K562 (cell line): ENCODE data around the gene ARHGEF33. TPM values are rescaled to one million over a fixed set of nuclear protein-coding genes. Genes with fewer than 3 reads are reported as not detected.

Experiments used
- ATAC-seq: fragments of 200-7000 bp; cut with Tn5 transposase; 3 replicates; pipeline ENCODE4 v1.9.1; 2020; ENCODE audit warnings: moderate library complexity
- BruUV-seq: library from RNA; stranded (reverse); fragments of 400-500 nt; replicated peaks from 2 replicates; lab custom pipeline; 2021; lab: Mats Ljungman, UMichigan
- CTCF ChIA-PET: fragments of 300-600 bp; formaldehyde crosslinking; extraction: SDS; loops from one replicate; lab custom pipeline; 2021; ENCODE audit warnings: low intra/inter-chr PET ratio; lab: Yijun Ruan, JAX
- POLR2A ChIA-PET: fragments of 300-600, 350-650 bp; sonication (Branson Sonifier 250); formaldehyde crosslinking; extraction: SDS; loops from one replicate; lab custom pipeline; 2021; ENCODE audit warnings: antibody characterized with exemption, inconsistent platforms; lab: Yijun Ruan, JAX
- DNase-seq, 4 experiments: peaks; one replicate each; pipeline versions ENCODE4 v3.0.0 to v3.0.0-alpha.2; 2011 to 2018; ENCODE audit warnings: low spot score in 3 of 4, mixed read lengths in 3 of 4; ENCODE audit errors: extremely low read depth in 1 of 4
- FAIRE-seq: peaks from 2 replicates; lab custom pipeline; 2011; peaks lifted over from hg19 to GRCh38; lab: Jason Lieb, UNC
- H2AFZ ChIP-seq: 2 replicates; pipeline ENCODE4 v1.6.0; 2011; ENCODE audit warnings: low read depth, low read length, control low read depth, inconsistent platforms
- H3K27ac ChIP-seq: fragments of 200-600 bp; 3 replicates; pipeline ENCODE4 v1.8.0; 2011; ENCODE audit warnings: low read depth, mild to moderate bottlenecking, control low read depth, inconsistent platforms, low read length, moderate library complexity, mixed read lengths; ENCODE audit errors: extremely low read depth
- H3K27me3 ChIP-seq, 2 experiments: fragments of 300-600 bp in 1 of 2; 2 replicates in 1 of 2; 3 replicates in 1 of 2; pipeline versions ENCODE4 v1.6.0 to v1.8.0; 2011; ENCODE audit warnings: inconsistent platforms in 2 of 2, low read length in 2 of 2, mild to moderate bottlenecking in 1 of 2, mixed read lengths in 1 of 2, moderate library complexity in 1 of 2; ENCODE audit not compliant: control insufficient read depth in 2 of 2, insufficient read depth in 2 of 2
- H3K36me3 ChIP-seq: fragments of 300-600 bp; 3 replicates; pipeline ENCODE4 v1.8.0; 2011; ENCODE audit warnings: mild to moderate bottlenecking, low read length, inconsistent platforms; ENCODE audit not compliant: control insufficient read depth, insufficient read depth
- H3K4me1 ChIP-seq, 2 experiments: fragments of 200-600 bp in 1 of 2; replicated peaks in 1 of 2; 2 replicates in 1 of 2; 3 replicates in 1 of 2; pipeline versions ENCODE4 v1.5.1 to v1.8.0; 2011; ENCODE audit warnings: inconsistent platforms in 2 of 2, low read length in 2 of 2, mild to moderate bottlenecking in 1 of 2, mixed read lengths in 1 of 2, moderate library complexity in 1 of 2; ENCODE audit not compliant: control insufficient read depth in 2 of 2, insufficient read depth in 2 of 2
- H3K4me2 ChIP-seq: 2 replicates; pipeline ENCODE4 v1.6.1; 2011; ENCODE audit warnings: low read length, control low read depth, inconsistent platforms, mixed read lengths; ENCODE audit not compliant: insufficient read depth
- H3K4me3 ChIP-seq: fragments of 200-600 bp; sonication (generic), shearing (Covaris generic); 2 replicates; pipeline ENCODE4 v1.5.1; 2016; ENCODE audit warnings: control low read depth, inconsistent platforms
- H3K79me2 ChIP-seq: fragments of 200-600 bp; 3 replicates; pipeline ENCODE4 v1.8.0; 2011; ENCODE audit warnings: low read length, inconsistent platforms; ENCODE audit not compliant: control insufficient read depth, insufficient read depth
- H3K9ac ChIP-seq, 2 experiments: 2 replicates each; pipeline versions ENCODE4 v1.6.0 to v1.6.1; 2011; ENCODE audit warnings: low read depth in 2 of 2, low read length in 2 of 2, control low read depth in 1 of 2, inconsistent platforms in 1 of 2, mild to moderate bottlenecking in 1 of 2, mixed read lengths in 1 of 2; ENCODE audit not compliant: insufficient read depth in 1 of 2
- H3K9me1 ChIP-seq: one replicate; pipeline ENCODE4 v1.6.0; 2011; ENCODE audit warnings: inconsistent platforms, mild to moderate bottlenecking, low read length, moderate library complexity; ENCODE audit not compliant: control insufficient read depth, insufficient read depth
- H3K9me3 ChIP-seq: replicated peaks from 2 replicates; pipeline ENCODE4 v1.5.1; 2011; ENCODE audit warnings: low read depth, low read length, inconsistent platforms; ENCODE audit not compliant: control insufficient read depth, insufficient read depth
- H4K20me1 ChIP-seq: replicated peaks from 2 replicates; pipeline ENCODE4 v1.6.1; 2011; ENCODE audit warnings: low read length, inconsistent platforms, mixed read lengths; ENCODE audit not compliant: control insufficient read depth, insufficient read depth
- DIDO1 ChIP-seq: fragments of 450-650 bp; IDR thresholded peaks from 2 replicates; pipeline ENCODE4 v1.6.1; 2016; ENCODE audit warnings: low read depth, missing biosample characterization, missing genetic modification characterization
- EHMT2 ChIP-seq: fragments of 450-650 bp; IDR thresholded peaks from 2 replicates; pipeline ENCODE4 v1.6.1; 2018; ENCODE audit warnings: antibody characterized with exemption
- ESRRB ChIP-seq: fragments of 250-450 bp; sonication (Bioruptor Pico); IDR thresholded peaks from 2 replicates; pipeline ENCODE4 v1.5.0; 2020; ENCODE audit warnings: mild to moderate bottlenecking, moderate library complexity, borderline replicate concordance
- MAX ChIP-seq: sonication (generic); formaldehyde crosslinking; IDR thresholded peaks from 2 replicates; pipeline ENCODE4 v1.9.0; 2022; ENCODE audit warnings: mild to moderate bottlenecking, missing genetic modification reagents
- MCM2 ChIP-seq: fragments of 450-650 bp; IDR thresholded peaks from 2 replicates; pipeline ENCODE4 v1.6.1; 2017; ENCODE audit warnings: low read depth, mild to moderate bottlenecking
- TEAD4 ChIP-seq, 2 experiments: sonication (generic) in 1 of 2; formaldehyde crosslinking in 1 of 2; IDR thresholded peaks; 2 replicates each; pipeline versions ENCODE4 v1.6.1 to v1.8.0; 2012 to 2022; ENCODE audit warnings: borderline replicate concordance in 1 of 2, inconsistent platforms in 1 of 2, low read length in 1 of 2, mild to moderate bottlenecking in 1 of 2, missing genetic modification reagents in 1 of 2
- WGBS: fragments of 100-300 bp; shearing (Covaris generic); methylation state at CpG from one replicate; pipeline ENCODE4 v1.1.6; 2016; ENCODE audit warnings: low coverage, mixed read lengths; ENCODE audit not compliant: insufficient coverage; ENCODE audit errors: missing lambda C conversion rate; 5-methylcytosine and 5-hydroxymethylcytosine counted together
- in situ Hi-C: fragments of 300-500 bp; cut with MboI; formaldehyde crosslinking; loops from 4 replicates; pipeline ENCODE4 v1.15.0; 2018; ENCODE audit warnings: inconsistent platforms, mixed read lengths
- intact Hi-C: fragments of 100-400 bp; cut with micrococcal nuclease; formaldehyde crosslinking; loops from 2 replicates; pipeline ENCODE4 v1.14.2; 2022
- polyA plus RNA-seq, 8 experiments: library from polyadenylated mRNA; depleted of rRNA in 4 of 8; stranded (reverse) in 5 of 8; unstranded in 3 of 8; fragments of >200 nt; fragmentation: Nextera tagmentation in 2 of 8; fragmentation: Illumina TruSeq in 1 of 8; extraction: Ambion mirVana in 2 of 8; extraction: Trizol in 1 of 8; gene quantifications; 2 replicates each; pipeline versions ENCODE4 v1.2.1 to v1.2.3, GENCODE V29; 2011 to 2014; ENCODE audit warnings: inconsistent platforms in 1 of 8, missing spikeins in 1 of 8
- total RNA-seq, 7 experiments: library from RNA; depleted of rRNA in 6 of 7; stranded (reverse); fragments of >200 nt in 6 of 7; fragmentation: Illumina TruSeq in 2 of 7; extraction: Trizol in 2 of 7; gene quantifications; 2 replicates each; pipeline versions ENCODE4 v1.2.1 to v1.2.3, GENCODE V29; 2011 to 2021; ENCODE audit warnings: low replicate concordance in 1 of 7
- TF ChIP-seq, protein P1 (sequence below): fragments of 250-450 bp; sonication (Bioruptor Pico); IDR thresholded peaks from 2 replicates; pipeline ENCODE4 v1.8.0; 2021; ENCODE audit warnings: moderate library complexity, mild to moderate bottlenecking, inconsistent platforms

The ARHGEF33 gene
- total and polyA plus RNA-seq, 9 of the 15 experiments (the other 6 are each of a cell fraction or from before 2014, with no cell fraction given), result 0.01 to 0.08 (median 0.03) TPM; not detected in 5

DNA sequence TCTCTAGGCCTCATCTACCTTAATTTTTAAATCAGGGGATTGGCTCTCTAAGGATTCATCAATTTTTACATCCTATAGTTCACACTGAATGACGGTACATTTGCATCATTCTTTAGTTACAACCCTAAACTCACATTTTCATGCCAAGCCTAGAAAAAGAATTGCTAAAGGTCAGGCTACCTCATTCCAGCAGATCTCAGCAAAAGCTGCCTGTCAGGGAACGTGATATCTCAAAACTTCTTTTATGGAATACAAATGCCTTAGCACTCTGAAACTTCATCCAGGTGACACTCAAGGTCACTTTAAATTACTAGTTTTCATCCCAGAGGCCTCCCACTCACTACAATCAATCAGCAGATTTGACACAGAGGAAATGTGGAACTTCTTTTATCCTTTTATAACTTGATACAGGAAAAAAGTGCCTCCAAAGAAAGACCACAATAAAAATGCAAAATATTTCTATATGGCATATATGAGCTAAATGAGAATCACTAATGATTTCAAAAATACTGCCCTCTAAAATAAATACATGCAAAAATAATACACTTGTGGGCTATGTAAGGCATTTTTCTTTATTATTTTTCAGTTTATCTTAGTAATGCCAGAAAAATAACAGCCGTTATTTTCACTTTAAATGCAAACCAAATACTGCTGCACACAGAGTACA, 91.5 kb downstream of the ARHGEF33 start (continued):
- TF ChIP-seq TEAD4 (IDR thresholded peaks at IDR 0.05; ENCODE audit: low read length) (no peak), TEAD4 (CRISPR knock-in tag; IDR thresholded peaks at IDR 0.05; ENCODE audit: borderline replicate concordance) (no peak), DIDO1 (no peak), ESRRB (CRISPR knock-in tag) (no peak), EHMT2 (no peak), MAX (CRISPR knock-in tag) (no peak)
- TF ChIP-seq, protein P1, sequence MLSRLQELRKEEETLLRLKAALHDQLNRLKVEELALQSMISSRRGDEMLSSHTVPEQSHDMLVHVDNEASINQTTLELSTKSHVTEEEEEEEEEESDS (CRISPR knock-in tag), result no peak
- TF ChIP-seq, all 486 proteins: peak for 0

- Histone ChIP-seq H3K9ac (no peak overlapping the region), H3K9me1 (no peaks in the 10 kb centered on the region), H3K79me2 (no peaks in the 10 kb centered on the region), H2AFZ (no peak overlapping the region), H3K9me3 (no peaks in the 10 kb centered on the region), H4K20me1 (no peaks in the 10 kb centered on the region), H3K36me3 (peaks cover 10% of the 10 kb centered on the region; the same call in 2 of the 3 replicates), H3K4me2 (no peak overlapping the region), H3K4me3 (no peak overlapping the region), H3K4me1 (no peaks in the 10 kb centered on the region), H3K27me3 (no peaks in the 10 kb centered on the region), H3K27ac (no peak overlapping the region)
- FAIRE-seq (no peak), DNase-seq (no peak), ATAC-seq (no peak)
- no TSS peak for BruUV-seq
- intact Hi-C loops (no loop called here), in situ Hi-C loops (no loop called here)
- TF ChIP-seq MCM2, result no peak
- ChIA-PET POLR2A (no interaction called here), CTCF (no interaction called here)
- 86% methylated on average over 8 of the region's 8 CpGs for WGBS
Observed at GRCh38 chr2:38981670-38982357, 92.1 kb downstream of the ARHGEF33 start.
